KMS-11 (cell line): ENCODE data around the gene PDZRN4.

Source experiments
- H2AFZ ChIP-seq: fragments of 200-600 bp; sonication (generic); 2 replicates; pipeline ENCODE4 v1.6.1; 2016; ENCODE audit warnings: antibody characterized with exemption, mixed run types, low read depth
- H3K27ac ChIP-seq: fragments of 200-600 bp; sonication (generic); 2 replicates; pipeline ENCODE4 v1.6.1; 2016; ENCODE audit warnings: mild to moderate bottlenecking, mixed run types
- H3K27me3 ChIP-seq: fragments of 200-600 bp; sonication (generic); 2 replicates; pipeline ENCODE4 v1.6.1; 2017; ENCODE audit warnings: mild to moderate bottlenecking, low read depth, mixed run types, moderate library complexity; ENCODE audit not compliant: insufficient read depth
- H3K36me3 ChIP-seq: fragments of 200-600 bp; sonication (generic); 2 replicates; pipeline ENCODE4 v1.6.1; 2017; ENCODE audit warnings: mild to moderate bottlenecking, mixed run types; ENCODE audit not compliant: insufficient read depth
- H3K4me1 ChIP-seq: fragments of 200-600 bp; sonication (generic); 2 replicates; pipeline ENCODE4 v1.6.1; 2016; ENCODE audit warnings: mild to moderate bottlenecking, low read depth, mixed run types; ENCODE audit not compliant: poor library complexity, severe bottlenecking
- H3K4me2 ChIP-seq: fragments of 200-600 bp; sonication (generic); 2 replicates; pipeline ENCODE4 v1.7.0; 2016; ENCODE audit warnings: mild to moderate bottlenecking, mixed run types
- H3K4me3 ChIP-seq: fragments of 200-600 bp; sonication (generic); IDR thresholded peaks from 2 replicates; pipeline ENCODE4 v1.6.1; 2017; ENCODE audit warnings: low read depth, low read length, mixed read lengths; ENCODE audit not compliant: insufficient read depth
- H3K79me2 ChIP-seq: fragments of 200-600 bp; sonication (generic); 2 replicates; pipeline ENCODE4 v1.6.1; 2016; ENCODE audit warnings: low read depth, mixed run types; ENCODE audit not compliant: insufficient read depth
- H3K9ac ChIP-seq: fragments of 200-600 bp; sonication (generic); 2 replicates; pipeline ENCODE4 v1.6.1; 2016; ENCODE audit warnings: mild to moderate bottlenecking, mixed run types
- H4K20me1 ChIP-seq: fragments of 200-600 bp; sonication (generic); 2 replicates; pipeline ENCODE4 v1.6.1; 2016; ENCODE audit warnings: mild to moderate bottlenecking, mixed run types; ENCODE audit not compliant: insufficient read depth
- TF ChIP-seq, protein P1 (sequence below): fragments of 200-600 bp; sonication (generic); conservative IDR thresholded peaks from 2 replicates; pipeline ENCODE4 v1.6.1; 2017; ENCODE audit warnings: low read depth, mild to moderate bottlenecking, antibody characterized with exemption, low read length, moderate library complexity, mixed read lengths

Gene PDZRN4

DNA sequence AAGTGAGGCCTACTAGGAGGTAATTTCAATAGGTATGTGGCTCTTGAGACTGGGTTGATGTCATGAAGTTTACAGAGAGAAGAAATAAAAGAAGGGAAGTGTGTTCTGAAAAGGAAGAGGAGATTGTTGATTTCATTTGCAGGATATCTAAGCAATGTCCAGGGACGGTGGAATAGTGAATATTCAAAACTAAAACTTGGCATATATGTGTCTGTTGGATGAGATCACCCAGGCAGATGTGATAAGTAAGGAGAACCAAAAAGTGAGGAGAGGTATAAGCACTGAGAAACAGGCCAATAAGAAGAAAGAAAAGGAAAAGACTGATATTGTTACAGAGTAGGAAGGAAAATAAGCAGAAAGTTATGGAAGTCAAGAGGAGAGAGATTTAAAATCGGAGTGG lies 255.6 kb downstream of the PDZRN4 start:
- H3K9ac ChIP-seq = no peak overlapping the region
- H2AFZ ChIP-seq = no peak overlapping the region

GRCh38 chr12:41452838-41453407 lies 264.8 kb downstream of the PDZRN4 start:
- Histone ChIP-seq H3K36me3 (no peaks in the 10 kb centered on the region), H3K27me3 (no peaks in the 10 kb centered on the region), H3K4me2 (no peak overlapping the region), H3K4me3 (no peak overlapping the region), H2AFZ (no peak overlapping the region), H3K27ac (no peak overlapping the region), H4K20me1 (no peaks in the 10 kb centered on the region), H3K9ac (no peak overlapping the region), H3K79me2 (no peaks in the 10 kb centered on the region), H3K4me1 (no peaks in the 10 kb centered on the region)
- TF ChIP-seq, protein P1, sequence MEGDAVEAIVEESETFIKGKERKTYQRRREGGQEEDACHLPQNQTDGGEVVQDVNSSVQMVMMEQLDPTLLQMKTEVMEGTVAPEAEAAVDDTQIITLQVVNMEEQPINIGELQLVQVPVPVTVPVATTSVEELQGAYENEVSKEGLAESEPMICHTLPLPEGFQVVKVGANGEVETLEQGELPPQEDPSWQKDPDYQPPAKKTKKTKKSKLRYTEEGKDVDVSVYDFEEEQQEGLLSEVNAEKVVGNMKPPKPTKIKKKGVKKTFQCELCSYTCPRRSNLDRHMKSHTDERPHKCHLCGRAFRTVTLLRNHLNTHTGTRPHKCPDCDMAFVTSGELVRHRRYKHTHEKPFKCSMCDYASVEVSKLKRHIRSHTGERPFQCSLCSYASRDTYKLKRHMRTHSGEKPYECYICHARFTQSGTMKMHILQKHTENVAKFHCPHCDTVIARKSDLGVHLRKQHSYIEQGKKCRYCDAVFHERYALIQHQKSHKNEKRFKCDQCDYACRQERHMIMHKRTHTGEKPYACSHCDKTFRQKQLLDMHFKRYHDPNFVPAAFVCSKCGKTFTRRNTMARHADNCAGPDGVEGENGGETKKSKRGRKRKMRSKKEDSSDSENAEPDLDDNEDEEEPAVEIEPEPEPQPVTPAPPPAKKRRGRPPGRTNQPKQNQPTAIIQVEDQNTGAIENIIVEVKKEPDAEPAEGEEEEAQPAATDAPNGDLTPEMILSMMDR = no peak

More for the DNA sequence above, 255.6 kb downstream of the PDZRN4 start:
- Histone ChIP-seq H3K79me2 (no peaks in the 10 kb centered on the region), H3K4me2 (no peak overlapping the region), H3K27me3 (no peaks in the 10 kb centered on the region), H3K36me3 (no peaks in the 10 kb centered on the region), H3K27ac (no peak overlapping the region), H3K4me1 (no peaks in the 10 kb centered on the region), H3K4me3 (no peak overlapping the region), H4K20me1 (no peaks in the 10 kb centered on the region)
- TF ChIP-seq, protein P1 = no peak

- Histone ChIP-seq H3K4me2 (no peak overlapping the region), H3K9ac (no peak overlapping the region), H3K79me2 (no peaks in the 10 kb centered on the region), H3K4me1 (no peaks in the 10 kb centered on the region), H3K27ac (no peak overlapping the region), H3K27me3 (no peaks in the 10 kb centered on the region), H2AFZ (no peak overlapping the region), H4K20me1 (no peaks in the 10 kb centered on the region), H3K36me3 (no peaks in the 10 kb centered on the region), H3K4me3 (no peak overlapping the region)
- TF ChIP-seq, protein P1 = no peak
These were observed 265.3 kb downstream of the PDZRN4 start for GRCh38 chr12:41453409-41453808.

DNA sequence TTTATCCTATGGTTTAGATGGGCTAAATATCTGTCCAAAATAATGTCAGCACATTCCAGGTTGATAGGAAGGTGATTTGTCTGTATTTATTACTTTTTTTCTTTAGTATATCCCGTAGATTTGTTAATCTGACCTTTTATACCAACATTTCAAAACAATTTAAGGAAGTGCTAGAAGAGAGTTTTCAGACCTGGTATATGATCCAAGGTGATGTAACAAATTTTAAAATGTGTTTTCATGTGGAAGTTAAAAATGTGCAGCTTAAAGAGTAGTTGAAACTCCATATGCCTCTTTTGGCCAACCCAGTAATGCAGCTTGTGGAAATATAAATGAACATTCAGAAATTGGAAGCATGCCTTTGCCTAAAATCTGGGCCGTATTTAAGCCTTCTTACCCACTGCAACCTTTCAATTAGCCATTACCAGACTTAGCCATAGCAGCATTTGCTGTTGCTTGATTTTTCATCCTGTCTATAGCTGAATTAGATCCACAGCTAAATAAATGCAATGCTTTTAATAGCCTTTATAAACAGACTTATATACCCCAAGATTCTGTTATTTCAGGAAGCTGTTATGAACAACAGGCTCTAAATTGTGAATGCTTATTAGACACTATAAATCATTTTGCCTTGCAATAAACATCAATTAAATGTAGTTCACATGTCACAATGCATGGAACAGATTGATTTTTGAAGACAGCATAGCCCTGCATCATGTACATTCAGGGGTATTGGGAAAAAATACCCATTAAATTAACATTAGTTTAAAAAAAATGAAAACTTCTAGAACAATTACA lies 271.2 kb downstream of the PDZRN4 start:
- Histone ChIP-seq H3K27ac (no peak overlapping the region), H3K9ac (no peak overlapping the region), H3K4me3 (no peak overlapping the region), H3K4me2 (no peak overlapping the region), H3K4me1 (no peaks in the 10 kb centered on the region), H4K20me1 (no peaks in the 10 kb centered on the region), H2AFZ (no peak overlapping the region), H3K79me2 (no peaks in the 10 kb centered on the region), H3K36me3 (no peaks in the 10 kb centered on the region), H3K27me3 (no peaks in the 10 kb centered on the region)
- TF ChIP-seq, protein P1 = no peak
